HT1080 (cell line): Measurements from ENCODE around the gene BACH2. TPM values are rescaled to one million over a fixed set of nuclear protein-coding genes. Genes with fewer than 3 reads are reported as not detected.

Experiments
- DNase-seq: peaks from one replicate; pipeline ENCODE4 v3.0.0-alpha.2; 2015; ENCODE audit warnings: low read depth
- total RNA-seq: library from RNA; depleted of rRNA; stranded (reverse); fragments of >200 nt; shearing (Covaris generic); gene quantifications from 2 replicates; pipeline ENCODE4 v1.2.3, GENCODE V29; 2014

BACH2 gene
- total RNA-seq, 1 experiment from 2014 or later: 0.87 TPM

DNA sequence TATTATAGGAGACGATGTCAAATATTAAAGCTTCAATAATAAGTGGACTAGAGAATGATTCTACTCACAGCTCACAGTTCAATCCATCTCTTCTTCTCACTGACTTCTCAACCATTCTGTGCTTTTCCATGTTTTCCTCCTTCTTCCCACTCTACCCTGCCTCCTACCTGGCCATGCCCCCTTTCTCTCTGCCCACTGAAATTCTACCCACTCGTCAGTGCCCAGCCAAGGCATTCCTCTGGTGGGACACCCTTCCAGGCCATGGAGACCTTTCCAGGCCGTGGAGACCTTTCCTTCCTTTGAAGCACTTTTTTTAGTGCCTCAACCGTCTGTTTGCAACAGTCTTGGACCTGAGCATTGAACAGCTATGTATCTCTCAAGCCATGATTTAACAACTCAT is 18.5 kb downstream of the BACH2 start:
- no peak for DNase-seq

DNA sequence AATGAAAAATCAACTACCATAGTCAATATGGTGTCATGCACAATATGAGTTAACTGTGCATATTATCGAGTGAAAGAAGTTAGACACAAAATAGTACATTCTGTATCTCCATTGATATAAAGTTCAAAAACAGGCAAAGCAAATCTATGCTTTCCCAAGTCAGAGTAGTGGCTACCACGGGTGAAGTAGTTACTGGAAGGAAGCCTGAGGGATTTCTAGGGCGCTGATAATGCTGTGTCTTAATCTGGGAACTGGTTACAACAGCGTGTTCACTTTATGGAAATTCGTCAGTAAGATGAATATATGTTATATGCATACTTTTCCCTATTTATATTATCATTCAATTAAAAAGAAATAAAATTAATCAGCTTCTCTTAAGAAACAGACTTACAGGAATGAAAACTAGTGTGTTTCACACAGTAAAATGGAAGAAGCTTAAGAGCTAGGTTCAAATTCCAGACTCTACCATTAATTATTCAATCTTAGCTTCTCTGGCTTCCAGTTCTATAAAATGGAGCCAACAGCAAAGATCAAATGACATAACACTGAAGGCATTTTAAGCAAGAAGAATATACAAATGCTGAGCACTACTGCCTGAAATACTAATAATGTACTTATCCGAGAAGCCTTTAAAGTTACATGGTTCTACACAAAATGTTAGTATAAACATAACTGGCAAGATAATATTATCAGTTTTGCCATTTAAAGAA is 19.2 kb downstream of the BACH2 start:
- no peak for DNase-seq

DNA sequence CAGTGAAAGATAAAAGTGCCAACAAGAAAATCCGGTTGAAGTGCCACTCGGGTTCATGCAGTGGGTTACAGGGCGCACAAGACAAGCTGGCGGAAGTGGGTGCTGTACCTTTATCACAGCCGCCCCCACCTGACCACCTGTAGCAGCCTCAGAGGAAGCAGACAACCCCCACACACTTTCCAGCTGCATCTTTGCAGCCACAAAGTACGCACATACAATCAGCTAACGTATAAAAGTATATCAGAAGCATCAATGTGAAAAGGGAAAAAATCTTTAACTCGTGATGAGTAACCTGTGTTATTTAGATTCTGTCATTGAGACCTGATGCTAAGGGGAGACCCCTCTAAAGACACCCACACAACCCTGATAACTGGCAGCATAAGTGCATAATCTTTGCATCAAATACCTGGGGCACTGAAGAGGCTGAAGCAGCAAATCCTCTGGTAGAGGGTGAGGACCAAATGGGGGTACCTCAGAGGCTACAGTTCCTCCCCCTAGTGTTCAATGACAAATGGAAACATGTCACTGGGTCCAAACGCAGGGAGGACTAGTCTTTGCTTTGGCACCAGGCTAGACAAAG is 22.1 kb downstream of the BACH2 start:
- no peak for DNase-seq

DNA sequence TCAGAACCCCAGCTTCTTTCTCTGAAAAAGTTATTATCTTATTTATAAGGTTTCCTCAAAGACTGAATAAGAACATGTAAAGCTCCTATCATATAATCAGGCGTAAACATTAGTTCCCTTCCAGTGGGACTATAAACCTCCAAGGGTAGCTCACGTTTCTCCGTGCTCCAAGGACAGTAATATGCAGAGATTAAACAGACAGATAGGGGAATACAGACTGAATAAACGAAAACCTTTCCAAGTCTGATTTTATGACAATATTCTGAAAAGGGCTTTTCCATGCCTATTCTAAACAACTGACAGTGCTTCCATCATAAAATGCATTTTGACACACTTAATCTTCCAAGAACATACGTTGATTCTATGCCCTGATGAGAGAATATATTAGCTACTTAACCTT is 22.8 kb downstream of the BACH2 start:
- DNase-seq: no peak

DNA sequence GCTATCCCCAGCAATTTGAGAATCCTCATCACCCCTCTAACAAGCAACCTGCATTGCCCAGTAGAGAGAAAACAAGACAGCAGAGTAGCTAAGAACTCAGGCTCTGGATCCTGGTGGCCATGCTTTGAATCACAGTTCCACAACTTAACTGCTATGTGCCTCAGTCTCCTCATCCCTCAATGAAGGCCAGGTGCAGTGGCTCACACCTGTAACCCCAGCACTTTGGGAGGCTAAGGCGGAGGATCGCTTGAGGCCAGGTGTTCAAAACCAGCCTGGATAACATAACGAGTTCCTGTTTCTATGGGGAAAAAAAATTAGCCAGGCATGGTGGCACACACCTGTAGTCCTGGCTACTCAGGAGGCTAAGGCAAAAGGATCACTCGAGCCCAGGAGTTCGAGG is 23.7 kb downstream of the BACH2 start:
- no peak for DNase-seq

DNA sequence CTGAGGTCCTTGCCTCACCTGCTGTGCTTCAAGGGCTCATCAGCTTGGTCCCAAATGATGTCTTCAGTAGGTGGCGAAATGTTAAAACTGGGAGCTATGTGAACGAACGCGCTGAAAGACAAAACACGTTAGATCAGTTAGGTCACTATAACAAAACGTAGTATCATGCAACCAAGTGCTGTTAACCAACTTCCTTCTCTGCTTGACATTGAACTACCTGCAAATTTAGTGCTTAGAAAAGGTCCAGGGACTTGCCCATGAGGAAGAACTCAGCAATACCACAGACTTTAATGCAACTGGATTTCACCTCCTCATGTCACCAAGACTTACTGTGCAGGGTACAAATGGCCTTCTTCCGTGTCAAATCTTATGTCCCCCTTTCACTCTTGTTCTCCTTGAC is 24.8 kb downstream of the BACH2 start:
- no peak for DNase-seq

DNA sequence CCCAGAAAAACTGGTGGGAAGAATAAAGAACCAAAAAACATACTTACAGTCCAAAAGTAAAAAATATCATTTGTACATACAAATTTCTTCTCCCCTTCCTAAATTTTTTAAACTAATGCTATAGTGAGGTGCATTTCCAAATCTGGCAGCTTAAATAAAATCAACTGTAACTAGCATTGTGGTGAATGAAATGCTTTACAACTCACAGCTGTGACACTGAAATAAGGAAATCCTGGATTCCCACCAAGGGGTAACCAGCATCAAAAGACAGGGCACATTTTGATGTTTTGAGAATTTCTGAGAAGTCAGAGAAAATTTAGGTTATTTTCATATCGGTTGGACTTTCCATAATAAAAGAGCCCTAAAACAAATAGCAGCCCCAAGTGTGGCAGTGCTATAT is 27.3 kb downstream of the BACH2 start:
- DNase-seq: no peak

DNA sequence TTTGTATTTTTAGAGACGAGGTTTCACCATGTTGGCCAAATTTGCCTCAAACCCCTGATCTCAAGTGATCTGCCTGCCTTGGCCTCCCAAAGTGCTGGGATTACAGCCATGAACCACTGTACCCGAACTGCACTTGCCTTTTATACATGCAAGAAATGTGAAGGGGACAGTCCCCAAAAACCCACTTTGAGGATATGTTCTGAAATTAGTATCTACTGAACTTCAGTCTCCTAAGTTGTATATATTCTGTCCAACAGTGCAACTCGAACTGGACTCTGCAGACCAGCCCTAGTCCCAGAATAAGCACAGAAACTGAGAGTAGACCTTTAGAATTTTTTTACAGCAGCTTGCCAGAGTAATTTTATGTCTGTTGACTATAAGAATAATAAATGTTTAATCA is 28.5 kb downstream of the BACH2 start:
- DNase-seq: no peak

DNA sequence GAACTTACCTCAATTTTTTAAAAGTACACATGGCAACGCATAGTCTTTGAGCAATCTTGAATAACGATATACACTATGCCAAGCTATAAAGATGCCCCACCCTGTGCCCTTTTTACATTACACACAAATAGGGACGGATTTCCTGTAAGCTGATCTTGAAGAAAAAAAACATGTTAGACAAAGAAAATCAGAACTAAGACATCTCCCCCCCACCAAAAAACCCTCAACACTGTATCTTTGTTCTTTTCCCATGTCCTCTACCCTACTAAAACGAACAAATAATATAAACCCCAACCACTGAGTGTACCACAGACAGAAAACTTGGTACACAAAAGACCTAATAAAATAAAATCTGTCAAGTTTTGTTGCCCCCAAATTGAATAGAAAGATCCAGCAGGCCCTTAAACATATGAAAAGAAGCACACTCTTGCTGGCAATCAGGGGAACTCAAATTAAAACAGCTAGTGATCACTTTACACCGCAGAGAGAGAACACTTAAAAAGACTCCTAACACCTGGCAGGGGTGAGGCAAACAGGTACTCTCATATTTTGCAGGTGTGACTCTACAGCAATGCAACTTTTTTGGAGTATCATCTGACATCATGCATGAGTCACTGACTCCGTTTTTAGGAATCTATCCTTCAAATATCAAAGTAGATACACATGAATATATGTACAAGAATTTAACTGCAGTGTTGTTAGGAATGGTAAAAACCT is 29.6 kb downstream of the BACH2 start:
- DNase-seq: no peak

DNA sequence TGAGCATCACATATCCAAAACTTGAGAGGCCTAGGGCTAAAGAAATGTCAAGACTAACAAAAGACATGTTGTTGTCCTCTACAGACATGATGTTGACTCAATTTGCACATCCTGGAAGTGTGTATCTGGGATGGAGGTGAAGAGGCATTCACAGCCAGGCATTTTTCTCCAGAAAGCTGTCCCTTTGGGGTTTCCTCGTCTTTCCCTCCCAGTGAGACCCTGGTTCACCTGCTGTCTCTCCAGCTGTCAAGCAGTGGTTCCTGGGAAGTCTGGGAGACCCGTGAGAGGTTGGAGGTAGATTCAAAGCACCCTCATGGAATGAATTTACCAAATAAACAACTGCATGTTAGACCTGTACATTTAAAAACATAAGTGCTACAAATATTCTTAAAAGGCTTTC is 32.1 kb downstream of the BACH2 start:
- no peak for DNase-seq

DNA sequence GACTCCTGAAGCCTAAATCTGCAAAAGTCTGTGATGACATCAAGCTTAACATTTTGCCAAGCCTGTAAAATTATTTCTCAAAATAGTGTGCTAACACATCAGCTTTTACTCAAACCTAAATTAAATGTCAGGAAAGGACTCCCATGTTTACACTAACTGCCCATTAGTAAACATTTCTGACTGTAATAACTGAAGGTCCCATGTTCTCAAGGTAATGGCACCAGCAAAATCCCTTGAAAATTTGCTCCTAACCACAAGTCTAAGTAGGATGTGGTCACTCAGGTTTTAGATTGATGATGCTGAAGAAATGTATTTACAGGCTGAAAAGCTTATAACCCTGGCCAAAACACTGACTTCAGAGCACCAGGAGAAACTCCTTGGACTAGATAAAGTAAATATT is 33.0 kb downstream of the BACH2 start:
- DNase-seq: peak; percentile 52

DNA sequence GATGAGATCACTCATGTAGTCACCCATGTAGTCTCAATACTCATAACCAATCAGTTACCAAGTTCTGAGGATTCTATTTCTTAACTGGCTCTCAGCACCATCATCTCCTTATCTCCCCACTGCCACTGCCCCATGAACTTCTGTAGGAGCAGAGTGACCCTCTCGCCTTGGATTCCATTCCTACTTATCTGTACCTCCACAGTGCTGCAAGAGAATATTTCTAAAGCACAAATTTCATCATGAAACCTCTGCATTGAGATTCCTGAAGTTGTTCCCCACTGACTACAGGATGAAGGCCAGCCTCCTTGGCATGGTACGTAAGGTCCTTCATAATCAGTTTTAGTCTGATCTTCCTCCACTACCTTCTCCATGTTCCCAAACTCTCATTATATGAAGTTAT is 34.8 kb downstream of the BACH2 start:
- no peak for DNase-seq

DNA sequence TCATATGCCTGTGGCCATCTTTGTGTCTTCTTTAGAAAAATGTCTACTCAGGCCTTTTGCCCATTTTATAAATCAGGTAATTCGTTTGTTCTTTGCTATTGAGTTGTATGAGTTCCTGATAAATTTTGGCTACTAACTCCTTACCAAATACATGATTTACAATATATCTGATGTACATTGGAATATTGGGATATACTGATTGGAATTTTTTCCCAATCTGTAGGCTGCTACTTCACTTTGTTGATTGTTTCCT is 39.2 kb downstream of the BACH2 start:
- no peak for DNase-seq

DNA sequence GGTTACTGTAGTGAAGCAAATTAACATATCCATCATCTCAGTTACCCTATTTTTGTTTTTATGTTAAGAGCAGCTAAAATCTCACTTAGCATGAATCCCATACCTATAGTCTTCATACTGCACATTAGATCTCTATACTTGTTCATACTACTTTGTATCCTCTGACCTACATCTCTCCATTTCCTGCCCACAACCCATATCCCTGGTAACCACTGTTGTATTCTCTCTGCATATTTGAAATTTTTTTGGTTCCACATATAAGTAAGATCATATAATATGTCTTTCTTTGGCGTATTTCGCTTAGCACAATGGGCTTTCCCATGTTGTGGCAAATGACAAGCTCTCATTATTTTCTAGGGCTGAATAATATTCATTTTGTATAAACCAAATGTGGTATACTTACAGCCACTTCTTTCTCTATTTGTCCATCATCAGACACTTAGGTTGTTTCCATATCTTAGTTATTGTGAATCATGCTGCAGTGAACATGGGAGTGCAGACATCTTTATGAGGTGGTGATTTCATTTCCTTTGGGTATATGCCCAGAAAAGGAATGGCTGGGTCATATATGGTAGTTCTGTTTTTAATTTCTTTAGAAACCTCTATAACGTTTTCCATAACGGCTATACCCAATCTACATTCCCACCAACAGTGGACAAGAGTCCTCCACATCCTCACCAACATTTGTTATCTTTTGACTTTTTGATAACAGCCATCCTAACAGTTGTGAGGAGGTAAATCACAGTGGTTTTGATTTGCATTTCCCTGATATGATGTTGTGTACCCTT is 39.8 kb downstream of the BACH2 start:
- peak; percentile 80 for DNase-seq

DNA sequence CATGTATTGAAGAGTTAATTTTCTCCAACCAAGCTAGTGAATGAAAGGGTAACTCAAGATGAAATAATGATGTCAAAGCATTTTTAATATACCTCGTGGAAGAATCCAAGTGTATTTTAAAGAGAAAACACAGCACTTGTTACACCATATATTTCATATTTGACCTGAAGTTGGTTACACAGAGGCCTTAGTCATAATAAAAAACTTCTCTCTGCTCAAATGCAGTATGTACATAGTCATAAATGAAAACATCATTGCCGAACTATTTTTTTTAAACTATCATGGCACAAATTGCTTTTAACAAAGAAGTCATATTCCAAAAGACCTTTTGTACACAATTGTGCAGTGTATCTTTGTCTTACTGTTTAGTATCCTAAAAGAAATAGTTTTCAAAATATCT is 43.0 kb downstream of the BACH2 start:
- no peak for DNase-seq

DNA sequence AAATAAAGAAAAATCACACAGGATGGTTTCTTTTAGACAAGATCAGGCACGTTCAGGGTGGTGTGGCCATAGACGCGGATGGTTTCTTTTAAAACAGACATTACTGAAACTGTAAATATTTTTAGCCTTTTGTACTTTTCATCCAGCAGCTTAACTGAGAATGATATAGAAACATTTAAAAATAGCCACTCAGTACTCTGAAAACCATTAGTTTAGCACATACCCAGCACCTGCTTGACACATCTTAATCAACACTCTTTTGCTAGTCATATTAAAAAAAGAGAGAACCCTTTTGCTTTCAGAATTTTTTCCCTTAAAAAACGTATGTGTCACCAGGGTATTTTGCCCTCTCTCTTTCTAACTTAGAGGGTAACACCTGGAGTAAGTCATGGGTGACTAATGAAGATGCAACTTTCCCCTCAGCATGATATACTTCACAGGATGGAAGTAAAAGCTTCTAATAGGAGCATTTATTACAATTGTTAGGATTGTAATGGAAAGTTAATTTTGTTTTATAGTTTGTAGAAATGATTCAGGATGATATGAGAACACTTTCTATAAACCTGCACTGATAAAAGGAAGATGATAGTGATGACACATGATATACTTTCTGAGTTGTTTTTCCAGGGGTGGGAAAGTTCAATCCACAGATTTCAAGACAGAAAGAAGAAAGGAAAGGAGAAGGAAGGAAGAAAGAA is 45.2 kb downstream of the BACH2 start:
- peak; percentile 35 for DNase-seq

DNA sequence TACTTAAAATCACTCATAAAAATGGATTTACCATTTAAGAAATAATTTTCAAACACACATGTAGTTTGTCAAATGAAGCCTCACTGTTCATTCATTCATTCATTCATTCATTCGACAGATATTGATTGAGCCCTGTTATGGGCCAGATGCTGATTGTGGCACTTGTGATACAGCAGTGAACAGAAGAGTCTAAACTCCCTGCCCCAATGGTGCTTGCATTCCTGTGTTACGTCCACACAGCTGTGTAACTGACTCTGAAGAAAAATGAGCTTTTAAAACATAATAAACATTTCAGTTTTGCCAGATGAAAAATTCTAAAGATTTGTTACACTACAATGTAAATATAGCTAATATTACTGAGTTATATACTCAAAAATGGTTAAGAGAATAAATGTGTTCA is 46.2 kb downstream of the BACH2 start:
- DNase-seq: no peak

DNA sequence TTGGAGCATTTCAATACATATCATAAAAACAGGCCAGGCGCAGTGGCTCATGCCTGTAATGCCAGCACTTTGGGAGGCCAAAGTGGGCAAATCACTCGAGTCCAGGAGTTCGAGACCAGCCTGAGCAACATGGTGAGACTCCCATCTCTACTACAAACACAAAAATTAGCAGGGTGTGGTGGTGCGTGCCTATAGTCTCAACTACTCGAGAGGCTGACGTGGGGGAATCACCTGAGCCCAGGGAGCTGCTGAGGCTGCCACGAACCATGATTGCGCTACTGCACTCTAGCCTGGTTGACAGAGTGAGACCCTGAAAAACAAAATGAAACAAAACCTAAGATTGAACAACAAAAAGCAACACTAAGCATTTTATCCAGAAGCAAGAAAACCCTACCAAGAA is 47.2 kb downstream of the BACH2 start:
- no peak for DNase-seq

DNA sequence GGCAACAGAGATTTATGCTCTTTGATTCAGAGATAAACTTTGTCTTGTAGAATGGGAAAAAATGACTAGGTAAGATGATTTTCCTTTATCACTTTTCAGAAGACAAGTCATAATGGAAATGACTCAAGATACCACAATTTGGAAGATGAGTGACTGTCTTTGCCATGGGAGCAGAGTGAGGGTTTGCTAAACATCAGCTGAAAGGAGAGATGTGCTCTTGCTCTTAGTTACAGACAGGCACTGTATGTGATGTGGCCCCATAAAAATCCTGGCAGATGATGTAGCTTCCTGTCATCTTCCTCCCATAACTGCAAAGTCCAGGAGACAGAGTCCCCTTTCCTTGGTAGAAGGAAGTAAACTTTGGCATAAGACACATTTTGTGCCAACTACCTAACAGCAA is 47.6 kb downstream of the BACH2 start:
- peak; percentile 71 for DNase-seq

DNA sequence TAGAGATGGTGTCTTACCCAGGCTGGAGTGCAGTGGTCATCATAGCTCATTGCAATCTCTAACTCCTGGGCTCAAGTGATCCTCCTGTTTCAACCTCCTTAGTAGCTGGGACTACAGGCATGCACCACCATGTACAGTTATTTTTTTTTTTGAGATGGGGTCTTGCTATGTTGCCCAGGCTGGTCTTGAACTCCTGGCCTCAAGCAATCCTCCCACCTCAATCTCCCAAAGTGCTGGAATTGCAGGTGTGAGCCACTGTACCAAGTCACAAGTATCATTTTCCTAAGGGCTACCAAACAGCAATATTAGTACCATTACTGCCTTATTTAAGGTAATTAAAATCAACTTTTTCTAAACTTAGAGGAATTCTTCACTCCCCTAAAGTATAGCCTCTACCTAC is 49.4 kb downstream of the BACH2 start:
- no peak for DNase-seq

DNA sequence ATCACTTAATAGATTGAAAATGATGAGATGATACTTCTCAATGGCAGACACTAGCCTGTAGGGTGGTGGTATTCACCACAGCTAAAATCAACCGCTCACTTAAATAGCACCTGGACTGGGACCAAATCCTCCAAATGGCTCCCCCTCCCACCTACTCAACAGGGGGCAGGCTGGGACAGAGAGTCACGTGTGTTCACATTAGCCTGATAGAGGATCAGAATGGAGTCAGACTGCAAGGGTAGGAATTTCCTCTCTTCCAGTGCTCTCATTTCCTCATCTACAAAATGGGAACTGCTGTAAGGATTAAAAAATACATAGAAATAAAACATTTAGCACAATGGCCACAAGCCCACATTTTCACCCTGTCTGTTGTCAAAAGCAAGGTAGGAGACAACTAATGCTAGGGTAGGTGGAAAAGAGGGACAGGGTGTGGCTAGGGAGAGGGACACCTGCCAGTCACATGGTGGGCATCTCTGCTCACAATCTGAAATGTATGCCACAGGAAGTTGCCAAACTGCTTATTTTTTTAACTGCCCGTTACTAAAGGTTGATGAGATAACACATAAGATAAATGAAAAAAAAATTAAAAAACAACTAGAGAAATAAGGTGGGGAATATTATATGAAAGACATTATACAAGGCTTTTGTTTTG is 55.3 kb downstream of the BACH2 start:
- DNase-seq: no peak
